H1 (cell line): Measurements from ENCODE around the gene CHRNA4. TPM values are rescaled to one million over a fixed set of nuclear protein-coding genes. Genes with fewer than 3 reads are reported as not detected.
A peak's percentile ranks its signal among the peaks of the same experiment; 100 is the strongest.

Source experiments
- CTCF ChIA-PET: fragments of 300-600 bp; sonication (Branson Sonifier 250); formaldehyde crosslinking; loops from one replicate; lab custom pipeline; 2021; ENCODE audit not compliant: partially characterized antibody; lab: Charles Lee
- POLR2A ChIA-PET: fragments of 300-600 bp; sonication (Branson Sonifier 250); formaldehyde crosslinking; loops from one replicate; lab custom pipeline; 2021; ENCODE audit warnings: inconsistent platforms; ENCODE audit not compliant: partially characterized antibody; lab: Charles Lee
- DNase-seq, 2 experiments: peaks; one replicate each; pipeline versions ENCODE4 v3.0.0 to v3.0.0-alpha.2; 2010 to 2022; ENCODE audit warnings: low spot score in 2 of 2, low read depth in 1 of 2, mixed read lengths in 1 of 2
- FAIRE-seq: peaks from 2 replicates; lab custom pipeline; 2011; peaks lifted over from hg19 to GRCh38; lab: Jason Lieb, UNC
- H2AFZ ChIP-seq: 2 replicates; pipeline ENCODE4 v1.8.1; 2012; ENCODE audit warnings: low read length, inconsistent platforms
- H2AK5ac ChIP-seq: 2 replicates; pipeline ENCODE4 v1.6.1; 2013; ENCODE audit warnings: low read depth, low read length
- H2BK120ac ChIP-seq: replicated peaks from 2 replicates; pipeline ENCODE3; 2013; ENCODE audit warnings: low read depth, low read length, inconsistent platforms
- H2BK12ac ChIP-seq: 2 replicates; pipeline ENCODE4 v1.6.1; 2013; ENCODE audit warnings: low read depth, low read length
- H2BK15ac ChIP-seq: 2 replicates; pipeline ENCODE4 v1.6.1; 2013; ENCODE audit warnings: low read length
- H2BK20ac ChIP-seq: 2 replicates; pipeline ENCODE4 v1.6.1; 2013; ENCODE audit warnings: low read length
- H2BK5ac ChIP-seq: 2 replicates; pipeline ENCODE4 v1.6.1; 2013; ENCODE audit warnings: low read depth, low read length
- H3K14ac ChIP-seq: 2 replicates; pipeline ENCODE4 v1.6.1; 2013; ENCODE audit warnings: inconsistent platforms; ENCODE audit not compliant: insufficient read length
- H3K18ac ChIP-seq: 2 replicates; pipeline ENCODE4 v1.6.1; 2013; ENCODE audit warnings: low read length; ENCODE audit errors: extremely low read depth
- H3K23ac ChIP-seq: 2 replicates; pipeline ENCODE4 v1.6.1; 2013; ENCODE audit warnings: inconsistent platforms; ENCODE audit not compliant: insufficient read length
- H3K23me2 ChIP-seq: 2 replicates; pipeline ENCODE4 v1.6.1; 2013; ENCODE audit warnings: low read depth, low read length
- H3K27ac ChIP-seq: 2 replicates; pipeline ENCODE4 v1.6.1; 2011; ENCODE audit warnings: low read depth, low read length, inconsistent platforms
- H3K27me3 ChIP-seq, 4 experiments: replicated peaks in 1 of 4; 1 replicate in 1 of 4; 2 replicates in 3 of 4; pipeline versions ENCODE4 v1.6.1 to v1.8.1; 2011 to 2013; ENCODE audit warnings: low read length in 3 of 4, mild to moderate bottlenecking in 3 of 4, inconsistent platforms in 2 of 4, mixed read lengths in 2 of 4, moderate library complexity in 1 of 4; ENCODE audit not compliant: control insufficient read depth in 3 of 4, insufficient read depth in 3 of 4; ENCODE audit errors: extremely low read depth in 1 of 4
- H3K36me3 ChIP-seq, 4 experiments: 2 replicates each; pipeline versions ENCODE4 v1.6.1 to v1.8.1; 2011 to 2013; ENCODE audit warnings: mild to moderate bottlenecking in 4 of 4, low read length in 3 of 4, moderate library complexity in 2 of 4, control low read depth in 1 of 4, inconsistent platforms in 1 of 4; ENCODE audit not compliant: insufficient read depth in 4 of 4, control insufficient read depth in 2 of 4
- H3K4ac ChIP-seq: replicated peaks from 2 replicates; pipeline ENCODE3; 2013; ENCODE audit warnings: low read length, low read depth, mixed read lengths, inconsistent platforms; ENCODE audit not compliant: insufficient read length
- H3K4me1 ChIP-seq, 4 experiments: replicated peaks in 1 of 4; 1 replicate in 1 of 4; 2 replicates in 3 of 4; pipeline versions ENCODE4 v1.6.1 to v1.8.1; 2011 to 2013; ENCODE audit warnings: low read length in 3 of 4, inconsistent platforms in 2 of 4, mixed read lengths in 1 of 4; ENCODE audit not compliant: insufficient read depth in 4 of 4, control insufficient read depth in 3 of 4
- H3K4me2 ChIP-seq, 2 experiments: 2 replicates each; pipeline versions ENCODE4 v1.6.1 to v1.8.1; 2011 to 2013; ENCODE audit warnings: low read depth in 2 of 2, low read length in 2 of 2, control low read depth in 1 of 2, inconsistent platforms in 1 of 2, mild to moderate bottlenecking in 1 of 2; ENCODE audit not compliant: insufficient read depth in 1 of 2
- H3K4me3 ChIP-seq, 4 experiments: fragments of 200-600, 300-600 bp in 1 of 4; sonication (generic), shearing (Covaris generic), sonication (Bioruptor Twin) in 1 of 4; 2 replicates each; pipeline versions ENCODE4 v1.5.1 to v1.8.1; 2011 to 2016; ENCODE audit warnings: low read length in 4 of 4, low read depth in 3 of 4, control low read depth in 2 of 4, inconsistent platforms in 2 of 4, mild to moderate bottlenecking in 2 of 4, mixed read lengths in 1 of 4, moderate library complexity in 1 of 4; ENCODE audit not compliant: insufficient read depth in 2 of 4; ENCODE audit errors: extremely low read depth in 1 of 4
- H3K56ac ChIP-seq: replicated peaks from 2 replicates; pipeline ENCODE3; 2013; ENCODE audit warnings: low read depth, mild to moderate bottlenecking, mixed read lengths, low read length, inconsistent platforms; ENCODE audit not compliant: insufficient read length
- H3K79me1 ChIP-seq: 2 replicates; pipeline ENCODE4 v1.6.1; 2013; ENCODE audit warnings: low read depth, low read length, control low read depth
- H3K79me2 ChIP-seq, 2 experiments: 2 replicates each; pipeline versions ENCODE4 v1.6.1 to v1.8.1; 2012 to 2013; ENCODE audit warnings: low read length in 2 of 2, mild to moderate bottlenecking in 2 of 2, inconsistent platforms in 1 of 2; ENCODE audit not compliant: insufficient read depth in 2 of 2, control insufficient read depth in 1 of 2
- H3K9ac ChIP-seq, 4 experiments: replicated peaks in 1 of 4; 1 replicate in 1 of 4; 2 replicates in 3 of 4; pipeline versions ENCODE4 v1.6.1 to v1.8.1; 2011 to 2013; ENCODE audit warnings: low read depth in 3 of 4, low read length in 3 of 4, control low read depth in 2 of 4, mild to moderate bottlenecking in 2 of 4, moderate library complexity in 2 of 4, inconsistent platforms in 1 of 4; ENCODE audit errors: extremely low read depth in 1 of 4
- H3K9me3 ChIP-seq, 2 experiments: 2 replicates each; pipeline versions ENCODE4 v1.6.1 to v1.8.1; 2012 to 2013; ENCODE audit warnings: mild to moderate bottlenecking in 2 of 2, moderate library complexity in 2 of 2, control low read depth in 1 of 2, inconsistent platforms in 1 of 2, low read depth in 1 of 2, low read length in 1 of 2, mixed read lengths in 1 of 2; ENCODE audit not compliant: insufficient read depth in 2 of 2
- H4K20me1 ChIP-seq, 2 experiments: replicated peaks in 1 of 2; 2 replicates each; pipeline versions ENCODE3 to v1.8.1; 2011 to 2013; ENCODE audit warnings: inconsistent platforms in 2 of 2, low read length in 2 of 2, mild to moderate bottlenecking in 1 of 2; ENCODE audit not compliant: insufficient read depth in 2 of 2, control insufficient read depth in 1 of 2
- H4K5ac ChIP-seq: 2 replicates; pipeline ENCODE4 v1.6.1; 2013; ENCODE audit warnings: low read length, low read depth, mixed read lengths, inconsistent platforms; ENCODE audit not compliant: insufficient read length
- H4K8ac ChIP-seq: 2 replicates; pipeline ENCODE4 v1.8.0; 2013; ENCODE audit warnings: mild to moderate bottlenecking, moderate library complexity, low read length, inconsistent platforms; ENCODE audit not compliant: insufficient read depth; ENCODE audit errors: extremely low read depth
- H4K91ac ChIP-seq: replicated peaks from 2 replicates; pipeline ENCODE3; 2013; ENCODE audit warnings: low read length, mixed read lengths, inconsistent platforms; ENCODE audit not compliant: insufficient read length
- CBX5 ChIP-seq: fragments of 300-800, 300-1000 bp; sonication (generic); IDR thresholded peaks from 2 replicates; pipeline ENCODE4 v1.7.1; 2016; ENCODE audit warnings: antibody characterized with exemption, low read length, low read depth
- CHD2 ChIP-seq: IDR thresholded peaks from 2 replicates; pipeline ENCODE4 v1.6.1; 2012; ENCODE audit warnings: low read length, improper control_type of control experiment
- HDAC2 ChIP-seq, 2 experiments: fragments of 300-600 bp in 1 of 2; sonication (generic) in 1 of 2; IDR thresholded peaks; 2 replicates each; pipeline ENCODE4 v1.6.1; 2011 to 2012; ENCODE audit warnings: low read depth in 2 of 2, low read length in 2 of 2, mild to moderate bottlenecking in 2 of 2, moderate library complexity in 2 of 2, borderline replicate concordance in 1 of 2, inconsistent platforms in 1 of 2
- HDAC6 ChIP-seq: IDR thresholded peaks from one replicate; pipeline ENCODE4 v1.7.1; 2012; ENCODE audit warnings: low read depth, mild to moderate bottlenecking, inconsistent platforms, low read length, moderate library complexity
- KDM5A ChIP-seq: fragments of 200-600 bp; IDR thresholded peaks from 2 replicates; pipeline ENCODE4 v1.7.1; 2012; ENCODE audit warnings: mild to moderate bottlenecking, low read length, inconsistent platforms, mixed read lengths
- MAFK ChIP-seq: IDR thresholded peaks from 2 replicates; pipeline ENCODE4 v1.6.1; 2012; ENCODE audit warnings: low read depth, mild to moderate bottlenecking, improper control_type of control experiment, low read length
- NANOG ChIP-seq: IDR thresholded peaks from 2 replicates; pipeline ENCODE4 v1.6.1; 2011; ENCODE audit warnings: low read length, low read depth, mild to moderate bottlenecking, inconsistent platforms; ENCODE audit not compliant: insufficient read depth, poor library complexity, severe bottlenecking
- RFX5 ChIP-seq: IDR thresholded peaks from 2 replicates; pipeline ENCODE4 v1.6.1; 2011; ENCODE audit warnings: low read depth, low read length, improper control_type of control experiment, borderline replicate concordance
- SP2 ChIP-seq: IDR thresholded peaks from 2 replicates; pipeline ENCODE4 v1.6.1; 2012; ENCODE audit warnings: mild to moderate bottlenecking, low read length, inconsistent platforms
- TAF7 ChIP-seq: optimal IDR thresholded peaks from 2 replicates; pipeline ENCODE3; 2011; ENCODE audit warnings: low read depth, mild to moderate bottlenecking, inconsistent platforms, low read length, moderate library complexity, borderline replicate concordance
- TBP ChIP-seq: IDR thresholded peaks from 2 replicates; pipeline ENCODE4 v1.6.1; 2011; ENCODE audit warnings: low read depth, low read length, improper control_type of control experiment
- TEAD4 ChIP-seq: IDR thresholded peaks from 2 replicates; pipeline ENCODE4 v1.6.1; 2012; ENCODE audit warnings: low read depth, low read length, inconsistent platforms, mixed read lengths
- WGBS, 2 experiments: shearing (Covaris generic) in 1 of 2; methylation state at CpG; one replicate each; pipeline versions ENCODE4 v1.1.6 to v1.1.7; 2013 to 2015; ENCODE audit warnings: low lambda C conversion rate in 2 of 2, mixed read lengths in 2 of 2, inconsistent platforms in 1 of 2, low coverage in 1 of 2, missing lambda C conversion rate in 1 of 2; ENCODE audit not compliant: insufficient replicate concordance in 2 of 2, insufficient coverage in 1 of 2, insufficient read length in 1 of 2; ENCODE audit errors: extremely low coverage in 1 of 2, missing lambda C conversion rate in 1 of 2; 5-methylcytosine and 5-hydroxymethylcytosine counted together
- polyA plus RNA-seq, 7 experiments: library from polyadenylated mRNA; depleted of rRNA in 3 of 7; stranded (reverse) in 5 of 7; unstranded in 2 of 7; fragments of >200 nt in 5 of 7; fragments of 200-250 nt in 2 of 7; gene quantifications; 1 replicate in 5 of 7; 2 replicates in 1 of 7; 4 replicates in 1 of 7; pipeline versions ENCODE4 v1.2.1 to v1.2.3, GENCODE V29; 2011 to 2013; ENCODE audit warnings: missing spikeins in 2 of 7, mixed read lengths in 2 of 7
- total RNA-seq: library from RNA; stranded (reverse); fragmentation: NEBNext Ultra II Directional; extraction: Animal tissue kit (Norgen Biotek cat#: 25700); gene quantifications from 2 replicates; pipeline ENCODE4 v1.2.1, GENCODE V29; 2021
- TF ChIP-seq, protein P1 (sequence below): IDR thresholded peaks from 2 replicates; pipeline ENCODE4 v1.6.1; 2012; ENCODE audit warnings: inconsistent platforms

CHRNA4 gene
- total and polyA plus RNA-seq, 2 of the 8 experiments (the other 6 are each of a cell fraction or from before 2014, with no cell fraction given), result 4.3 to 5.7 TPM

DNA sequence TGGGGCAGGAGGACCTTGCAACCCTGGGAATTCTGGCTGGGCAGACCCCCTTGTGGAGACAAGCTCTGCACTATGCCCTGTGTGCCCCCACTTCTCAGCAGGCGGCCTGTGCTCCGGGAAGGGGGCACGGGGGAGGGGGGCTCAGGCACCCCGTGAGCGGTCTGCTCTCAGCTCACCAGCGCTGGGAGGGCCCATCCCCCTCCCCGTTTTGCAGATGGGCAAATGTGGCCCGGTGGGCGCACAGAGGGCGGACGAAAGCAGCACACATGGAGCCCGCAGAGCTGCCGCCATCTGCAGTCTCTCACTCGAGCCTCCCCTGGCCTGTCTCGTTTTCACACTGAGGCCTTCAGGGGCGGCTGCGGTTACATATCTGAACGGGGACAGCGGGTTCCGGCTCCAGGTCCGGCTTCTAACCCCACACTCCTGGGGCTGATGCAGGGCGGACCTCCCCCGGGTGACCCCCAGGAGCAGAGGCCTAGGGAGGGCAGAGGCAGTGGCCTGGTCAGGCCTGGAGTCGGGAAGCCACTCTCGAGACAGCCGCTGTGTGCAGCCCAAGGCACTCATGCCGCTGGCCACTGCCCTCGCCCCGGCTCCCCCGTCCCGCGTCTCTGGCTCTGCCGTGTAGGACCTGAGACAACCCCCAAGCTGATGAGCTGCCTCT, 13.9 kb downstream of the CHRNA4 start:
- H4K5ac ChIP-seq, result no peak overlapping the region
- peaks cover 0 to 4% (median 4%) of the 10 kb centered on the region in 4 experiments; a peak in 5 of 7 replicates for H3K4me1 ChIP-seq
- H3K27me3 ChIP-seq, result no peaks in the 10 kb centered on the region
- CTCF ChIA-PET, result interaction anchor here (1.3 to 5.0 kb wide), 4 partner anchors 32 to 56 kb away, joined by 3 to 33 read pairs (median 6); no protein-coding TSS in a partner anchor
- peaks cover 0 to 8% of the 10 kb centered on the region in 2 experiments; a peak in 2 of 4 replicates for H3K9me3 ChIP-seq
- H3K36me3 ChIP-seq, result no peaks in the 10 kb centered on the region
- no peak overlapping the region for H3K9ac ChIP-seq
- H4K8ac ChIP-seq, result 0 out of 2 replicates have a peak overlapping the region, but pooled peaks have one; percentile 21
- no peak overlapping the region for H3K27ac ChIP-seq
- H2AFZ ChIP-seq, result no peak overlapping the region
- H2BK5ac ChIP-seq, result no peak overlapping the region
- no peak overlapping the region for H2BK120ac ChIP-seq
- H3K79me1 ChIP-seq, result no peaks in the 10 kb centered on the region
- peaks cover 0 to 2% of the 10 kb centered on the region in 2 experiments for H4K20me1 ChIP-seq
- H4K91ac ChIP-seq, result no peak overlapping the region
- no peak overlapping the region for H3K56ac ChIP-seq
- H3K23me2 ChIP-seq, result no peaks in the 10 kb centered on the region
- no peak overlapping the region for H2AK5ac ChIP-seq
- no peak overlapping the region for H3K4ac ChIP-seq
- H2BK12ac ChIP-seq, result no peak overlapping the region
- DNase-seq, result no peak
- no peak overlapping the region for H3K14ac ChIP-seq
- no peaks in the 10 kb centered on the region for H3K79me2 ChIP-seq
- POLR2A ChIA-PET, result no interaction called here
- no peak overlapping the region; the same call in 1 of the 2 replicates for H3K18ac ChIP-seq
- H3K4me2 ChIP-seq, result no peak overlapping the region
- FAIRE-seq, result no peak
- WGBS, 2 experiments, result 91% methylated on average over 28 of the region's 33 CpGs; no CpG with 5 or more reads in 1 of the 2 experiments
- no peak overlapping the region for H2BK15ac ChIP-seq
- H2BK20ac ChIP-seq, result no peak overlapping the region
- H3K4me3 ChIP-seq, result no peak overlapping the region
- no peak overlapping the region for H3K23ac ChIP-seq
- no peak for TF ChIP-seq TBP
- TF ChIP-seq KDM5A, result no peak
- no peak for TF ChIP-seq HDAC6
- TF ChIP-seq TAF7, result no peak
- TF ChIP-seq SP2, result no peak
- no peak for TF ChIP-seq TEAD4
- no peak for TF ChIP-seq RFX5
- TF ChIP-seq NANOG, result no peak
- TF ChIP-seq, protein P1, sequence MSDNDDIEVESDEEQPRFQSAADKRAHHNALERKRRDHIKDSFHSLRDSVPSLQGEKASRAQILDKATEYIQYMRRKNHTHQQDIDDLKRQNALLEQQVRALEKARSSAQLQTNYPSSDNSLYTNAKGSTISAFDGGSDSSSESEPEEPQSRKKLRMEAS, result no peak
- TF ChIP-seq CHD2, result no peak
- TF ChIP-seq MAFK, result no peak
- no peak for TF ChIP-seq CBX5
- TF ChIP-seq HDAC2 (IDR thresholded peaks at IDR 0.05; ENCODE audit: borderline replicate concordance in 1 of 2, low read depth in 2 of 2, low read length in 2 of 2), result no peak
